Right cardiac atrium (tissue), 5 donors: ENCODE results near the gene KLHL17. TPM values are rescaled to one million over a fixed set of nuclear protein-coding genes. Genes with fewer than 3 reads are reported as not detected.

ENCODE experiments used
- ATAC-seq, 2 donors: fragments of 200-7000 bp; cut with Tn5 transposase; one replicate each; pipeline versions ENCODE4 v1.8.0 to v1.9.1; 2020; ENCODE audit warnings: moderate library complexity in 2 of 2, mild to moderate bottlenecking in 1 of 2
- DNase-seq, 3 donors: peaks; one replicate each; pipeline ENCODE4 v3.0.0-alpha.2; 2020
- H3K27ac ChIP-seq: one replicate; pipeline ENCODE4 v1.5.1; 2013; ENCODE audit warnings: mild to moderate bottlenecking, low read length, control low read depth, moderate library complexity
- H3K27me3 ChIP-seq: one replicate; pipeline ENCODE4 v1.6.1; 2013; ENCODE audit not compliant: control insufficient read depth, insufficient read depth
- H3K4me1 ChIP-seq: one replicate; pipeline ENCODE4 v1.6.1; 2013; ENCODE audit warnings: low read length; ENCODE audit not compliant: control insufficient read depth, insufficient read depth
- H3K4me3 ChIP-seq: one replicate; pipeline ENCODE4 v1.5.1; 2013; ENCODE audit warnings: low read length, control low read depth
- H3K9me3 ChIP-seq: one replicate; pipeline ENCODE4 v1.6.1; 2013; ENCODE audit warnings: low read length; ENCODE audit not compliant: control insufficient read depth
- WGBS: extraction: QIAGEN DNeasy Blood & Tissue Kit; methylation state at CpG from one replicate; pipeline ENCODE4 v1.1.7; 2013; 5-methylcytosine and 5-hydroxymethylcytosine counted together
- intact Hi-C, 4 donors: fragments of 100-400 bp; cut with DNase I; formaldehyde crosslinking; loops; one replicate each; pipeline versions ENCODE4 v1.11.0 to v1.14.0; 2022 to 2023
- polyA plus RNA-seq: library from polyadenylated mRNA; stranded (reverse); fragments of 200-250 nt; gene quantifications from one replicate; pipeline ENCODE4 v1.2.3, GENCODE V29; 2013
- total RNA-seq, 4 donors: library from RNA; stranded (reverse); fragmentation: NEBNext Ultra II Directional; extraction: Animal tissue kit (Norgen Biotek cat#: 25700); gene quantifications; one replicate each; pipeline ENCODE4 v1.2.1, GENCODE V29; 2021
- donor health status: healthy with polysubstance abuse.
- donor health status: DM: no; HTN: yes; CAD: no.
- donor health status: DM: no; HTN: no; CAD: no.
- donor health status: DM: no; HTN: yes; CAD: no; lungs with severe emphysema.
- donor health status: DM: yes; HTN: yes; CAD: no.

The KLHL17 gene
- total and polyA plus RNA-seq, 5 donors: 5.0 to 9.7 (median 5.4) TPM

DNA sequence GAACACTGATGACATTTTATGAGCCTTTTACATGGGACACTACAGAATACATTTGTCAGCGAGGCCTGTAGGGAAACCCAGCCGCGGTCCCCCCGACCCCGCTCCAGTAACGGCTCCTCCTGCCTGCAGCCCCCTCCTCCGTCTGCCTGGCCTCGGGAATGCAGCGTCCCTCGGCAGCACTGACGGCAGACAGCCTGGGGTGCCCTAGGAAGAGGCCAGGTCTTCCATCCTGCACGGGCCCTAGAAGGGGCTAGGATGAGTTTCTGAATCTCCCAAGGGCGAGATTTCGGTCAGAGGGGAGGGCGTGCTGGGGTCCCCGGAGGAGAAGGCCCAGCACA is 28.2 kb upstream of the KLHL17 start:
- 78% methylated on average over 16 of the region's 16 CpGs for WGBS
- no peak for DNase-seq
- Histone ChIP-seq H3K27me3 (no peaks in the 10 kb centered on the region), H3K4me1 (no peaks in the 10 kb centered on the region), H3K9me3 (no peaks in the 10 kb centered on the region), H3K4me3 (no peak overlapping the region), H3K27ac (no peak overlapping the region)
- intact Hi-C loops: no loop called here
- ATAC-seq: no peak

DNA sequence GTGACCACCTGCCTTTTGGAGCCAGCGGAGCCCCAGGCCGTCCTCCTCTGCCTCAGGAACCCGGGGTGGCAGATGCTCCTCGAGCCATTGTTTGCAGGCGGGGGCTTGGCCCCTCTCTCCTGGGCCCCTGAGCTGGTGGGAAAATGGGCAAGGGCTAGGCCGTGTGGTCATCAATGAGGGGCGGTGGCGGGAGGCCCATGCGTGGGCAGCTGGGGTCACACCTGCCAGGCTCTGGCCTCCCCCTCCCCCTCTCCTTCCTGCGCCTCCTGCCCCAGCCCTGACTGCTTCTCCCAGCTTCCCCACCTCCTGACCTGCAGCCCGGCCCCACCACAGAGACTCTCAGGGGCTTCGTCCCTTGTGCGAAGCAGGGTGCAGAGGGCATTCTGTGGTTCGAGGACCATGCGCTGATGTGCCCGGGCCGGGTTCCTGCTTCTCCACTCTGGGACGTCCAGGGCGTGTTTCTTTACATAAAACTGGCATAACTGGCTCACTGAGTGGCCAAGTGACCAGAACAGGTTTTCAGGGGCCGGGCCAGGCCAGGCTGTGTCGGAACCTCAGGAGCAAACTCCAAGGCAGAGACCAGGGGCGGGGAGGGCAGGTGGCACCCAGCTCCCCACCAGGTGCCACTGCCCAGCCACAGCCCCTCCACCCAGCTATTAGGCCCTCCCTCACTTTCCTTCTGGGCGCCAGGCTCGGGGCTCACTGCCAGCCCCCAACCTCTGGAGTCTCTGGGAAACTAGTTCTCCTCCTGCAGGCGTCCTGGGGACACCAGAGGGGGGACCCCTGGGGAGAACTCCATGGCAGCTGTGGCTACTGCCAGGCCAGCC is 27.4 kb upstream of the KLHL17 start:
- DNase-seq (no peak), ATAC-seq (no peak)
- H3K4me1 ChIP-seq: no peaks in the 10 kb centered on the region
- no peaks in the 10 kb centered on the region for H3K9me3 ChIP-seq
- H3K4me3 ChIP-seq: no peak overlapping the region
- no peak overlapping the region for H3K27ac ChIP-seq
- H3K27me3 ChIP-seq: no peaks in the 10 kb centered on the region
- intact Hi-C loops: no loop called here
- WGBS: 79% methylated on average over 25 of the region's 25 CpGs

DNA sequence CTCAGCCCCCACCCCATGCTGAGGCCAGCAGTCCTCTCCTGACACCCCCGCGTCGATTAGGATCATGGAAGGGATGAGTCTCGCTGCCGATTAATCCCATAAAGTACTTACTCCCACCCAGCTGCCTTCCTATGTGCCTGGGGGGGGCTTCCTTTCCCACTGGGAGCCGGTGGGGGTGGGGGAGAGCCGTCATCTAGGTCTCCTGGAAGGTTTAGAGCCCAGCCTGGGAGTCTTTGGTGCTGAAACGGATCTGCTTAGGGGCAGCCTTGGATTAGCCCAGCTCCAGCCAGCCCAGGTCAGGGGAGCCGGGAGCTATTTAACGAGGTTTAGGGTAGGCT is 26.8 kb upstream of the KLHL17 start:
- ATAC-seq (no peak), DNase-seq (no peak)
- intact Hi-C loops: no loop called here
- H3K4me1 ChIP-seq: no peaks in the 10 kb centered on the region
- H3K9me3 ChIP-seq: no peaks in the 10 kb centered on the region
- H3K27ac ChIP-seq: no peak overlapping the region
- WGBS: 35% methylated on average over 10 of the region's 10 CpGs
- no peak overlapping the region for H3K4me3 ChIP-seq
- H3K27me3 ChIP-seq: no peaks in the 10 kb centered on the region

DNA sequence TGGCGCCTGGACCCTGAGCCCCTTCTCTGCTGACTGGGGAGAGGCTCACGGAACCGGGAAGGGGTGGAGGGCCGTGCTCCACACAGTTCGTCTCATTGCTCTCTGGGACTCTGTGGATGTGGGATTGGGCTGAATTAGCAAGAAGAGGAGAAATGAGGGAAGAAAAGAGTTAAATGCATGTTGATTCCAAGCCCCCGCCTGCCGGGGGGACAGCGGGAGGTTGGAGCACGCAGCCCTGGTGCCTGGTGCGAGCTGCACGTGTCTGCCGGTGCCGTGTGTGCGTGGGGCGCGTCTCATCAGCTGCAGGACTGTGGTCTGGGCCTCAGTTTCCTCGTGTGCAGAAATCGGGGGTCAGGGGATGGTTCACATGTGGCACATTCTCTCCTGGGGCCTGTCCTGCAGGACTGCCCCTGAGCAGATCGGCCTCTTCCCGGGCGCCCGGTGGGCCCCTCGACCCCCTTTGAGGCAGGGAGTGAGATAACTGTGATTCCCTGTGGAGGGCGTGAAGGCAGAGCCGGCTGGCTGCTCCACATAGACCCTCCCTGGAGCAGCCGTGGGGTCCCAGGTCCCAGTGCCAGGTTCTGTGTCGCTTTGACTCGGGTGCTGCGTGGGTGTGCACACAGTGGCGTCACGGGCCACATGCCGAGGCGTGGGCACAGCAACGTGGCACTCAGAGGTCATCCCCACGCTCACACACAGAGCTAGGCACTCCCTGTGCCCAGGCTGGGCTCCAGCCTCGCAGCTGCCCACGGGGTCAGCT is 25.2 kb upstream of the KLHL17 start:
- Histone ChIP-seq H3K9me3 (no peaks in the 10 kb centered on the region), H3K4me1 (no peaks in the 10 kb centered on the region), H3K27ac (no peak overlapping the region), H3K4me3 (no peak overlapping the region), H3K27me3 (no peaks in the 10 kb centered on the region)
- WGBS: 16% methylated on average over 37 of the region's 37 CpGs
- ATAC-seq: no peak
- intact Hi-C loops: no loop called here
- DNase-seq: peak in 1 of 3 donors; percentile 69

GRCh38 chr1:935751-936231 is 24.6 kb upstream of the KLHL17 start:
- Histone ChIP-seq H3K4me3 (no peak overlapping the region), H3K27ac (no peak overlapping the region), H3K27me3 (no peaks in the 10 kb centered on the region), H3K4me1 (no peaks in the 10 kb centered on the region), H3K9me3 (no peaks in the 10 kb centered on the region)
- no peak for ATAC-seq
- 19% methylated on average over 30 of the region's 30 CpGs for WGBS
- intact Hi-C loops: no loop called here
- peak; percentile 65 to 87 (median 84) for DNase-seq

DNA sequence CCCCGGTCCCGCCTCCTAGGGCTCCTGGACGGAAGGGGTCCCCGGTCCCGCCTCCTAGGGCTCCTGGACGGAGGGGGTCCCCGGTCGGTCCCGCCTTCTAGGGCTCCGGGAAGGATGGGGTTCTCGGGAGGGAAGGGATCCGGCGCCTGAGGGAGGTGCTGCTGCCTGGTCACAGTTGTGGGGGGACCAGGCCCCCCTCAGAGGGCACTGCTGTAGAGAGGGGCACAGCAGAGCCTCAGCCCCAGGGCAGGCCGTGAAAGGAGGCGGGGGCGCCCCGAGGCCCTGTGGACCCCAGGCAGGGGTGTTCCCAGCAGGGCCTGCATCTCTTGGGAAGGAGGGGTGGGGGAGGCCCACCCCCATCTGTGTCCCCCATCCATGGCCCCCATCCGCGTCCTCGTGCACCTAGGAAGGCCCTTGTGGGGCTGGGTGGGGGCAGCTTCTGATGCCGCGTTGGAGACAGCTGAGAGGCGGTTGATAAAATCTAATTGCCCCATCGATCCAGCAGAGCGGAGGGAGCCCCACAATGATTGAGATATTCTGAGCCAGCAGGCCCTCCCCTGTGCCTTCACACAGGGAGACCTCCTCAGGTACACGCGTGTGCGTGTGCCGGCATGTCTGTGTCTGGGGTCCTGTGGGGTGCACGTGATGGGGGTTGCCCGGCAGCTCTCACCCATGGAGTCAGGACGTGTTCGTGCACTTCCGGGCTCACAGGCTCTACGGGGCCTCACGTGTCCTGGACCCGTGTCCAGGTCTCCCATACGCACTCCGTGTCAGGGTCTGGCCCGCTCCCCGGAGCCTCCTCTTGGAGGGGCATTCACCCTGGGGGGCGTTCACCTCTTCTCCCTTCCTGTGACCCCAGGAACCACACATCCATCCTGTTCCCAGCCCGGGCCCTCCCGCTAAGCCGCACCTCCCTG is 23.8 kb upstream of the KLHL17 start:
- Histone ChIP-seq H3K27me3 (no peaks in the 10 kb centered on the region), H3K4me3 (no peak overlapping the region), H3K9me3 (no peaks in the 10 kb centered on the region), H3K27ac (no peak overlapping the region), H3K4me1 (no peaks in the 10 kb centered on the region)
- 80% methylated on average over 45 of the region's 45 CpGs for WGBS
- ATAC-seq (no peak), DNase-seq (peak in 1 of 3 donors; percentile 61)
- intact Hi-C loops: no loop called here

DNA sequence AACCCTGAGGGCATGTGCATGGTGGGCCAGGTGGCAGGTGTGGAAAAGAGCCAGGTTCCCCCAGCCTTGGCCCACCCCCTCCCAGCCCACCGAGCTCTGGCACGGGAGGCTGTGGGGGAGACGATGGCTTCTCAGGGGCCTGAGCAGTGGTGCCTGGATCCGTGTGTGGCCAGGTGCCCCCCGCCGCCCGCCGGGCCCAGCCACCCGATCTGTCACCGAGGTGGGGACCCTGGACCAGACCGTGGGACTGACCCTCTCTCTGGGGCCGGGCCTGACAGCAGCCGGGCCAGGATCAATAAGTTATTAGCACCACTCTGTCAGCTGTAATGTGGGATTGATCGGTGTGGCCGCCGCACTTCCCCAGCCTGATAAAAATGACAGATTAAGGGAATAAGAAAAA is 22.9 kb upstream of the KLHL17 start:
- WGBS: 87% methylated on average over 16 of the region's 16 CpGs
- H3K4me3 ChIP-seq: no peak overlapping the region
- H3K4me1 ChIP-seq: no peaks in the 10 kb centered on the region
- ATAC-seq (no peak), DNase-seq (no peak)
- H3K27me3 ChIP-seq: no peaks in the 10 kb centered on the region
- H3K9me3 ChIP-seq: no peaks in the 10 kb centered on the region
- intact Hi-C loops: no loop called here
- H3K27ac ChIP-seq: no peak overlapping the region

DNA sequence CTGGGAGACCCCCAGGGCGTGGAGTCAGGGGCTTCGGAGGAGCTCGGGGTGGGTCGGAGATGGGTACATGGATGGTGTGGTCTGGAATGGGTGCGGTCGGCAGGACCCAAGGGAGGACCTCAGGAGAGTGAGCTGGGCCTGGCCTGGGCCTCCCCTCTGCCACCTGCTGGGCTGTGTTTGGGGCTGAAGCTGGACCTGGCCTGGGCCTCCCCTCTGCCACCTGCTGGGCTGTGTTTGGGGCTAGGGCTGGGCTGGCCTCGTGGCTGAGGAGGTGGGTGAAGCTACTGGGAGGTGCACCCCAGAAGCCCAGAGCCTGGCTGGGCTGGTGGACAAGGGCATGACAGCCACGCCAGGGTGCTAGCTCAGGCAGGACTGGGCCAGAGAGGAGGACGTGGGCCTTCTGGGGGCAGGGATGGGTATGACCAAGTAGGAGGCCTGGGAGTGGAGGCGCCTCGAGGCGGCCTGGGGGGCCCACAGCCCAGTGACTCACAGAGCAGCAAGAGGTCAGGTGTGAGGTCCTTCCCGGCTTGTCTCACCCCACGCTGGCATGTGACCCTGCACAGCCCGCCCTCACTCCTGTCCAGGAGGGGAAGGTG is 22.2 kb upstream of the KLHL17 start:
- H3K4me1 ChIP-seq: no peaks in the 10 kb centered on the region
- intact Hi-C loops: no loop called here
- WGBS: 76% methylated on average over 15 of the region's 15 CpGs

GRCh38 chr1:938711-939489 is 21.5 kb upstream of the KLHL17 start:
- ATAC-seq (no peak), DNase-seq (peak in 1 of 3 donors; percentile 72)
- Histone ChIP-seq H3K27me3 (no peaks in the 10 kb centered on the region), H3K27ac (no peak overlapping the region), H3K4me1 (no peaks in the 10 kb centered on the region), H3K4me3 (no peak overlapping the region), H3K9me3 (no peaks in the 10 kb centered on the region)
- intact Hi-C loops: no loop called here
- 79% methylated on average over 30 of the region's 30 CpGs for WGBS

More for the DNA sequence above, 22.2 kb upstream of the KLHL17 start:
- DNase-seq: peak in 1 of 3 donors; percentile 75
- H3K9me3 ChIP-seq: no peaks in the 10 kb centered on the region
- H3K27me3 ChIP-seq: no peaks in the 10 kb centered on the region
- H3K4me3 ChIP-seq: no peak overlapping the region
- peak in 1 of 2 donors; percentile 4 for ATAC-seq
- no peak overlapping the region for H3K27ac ChIP-seq

DNA sequence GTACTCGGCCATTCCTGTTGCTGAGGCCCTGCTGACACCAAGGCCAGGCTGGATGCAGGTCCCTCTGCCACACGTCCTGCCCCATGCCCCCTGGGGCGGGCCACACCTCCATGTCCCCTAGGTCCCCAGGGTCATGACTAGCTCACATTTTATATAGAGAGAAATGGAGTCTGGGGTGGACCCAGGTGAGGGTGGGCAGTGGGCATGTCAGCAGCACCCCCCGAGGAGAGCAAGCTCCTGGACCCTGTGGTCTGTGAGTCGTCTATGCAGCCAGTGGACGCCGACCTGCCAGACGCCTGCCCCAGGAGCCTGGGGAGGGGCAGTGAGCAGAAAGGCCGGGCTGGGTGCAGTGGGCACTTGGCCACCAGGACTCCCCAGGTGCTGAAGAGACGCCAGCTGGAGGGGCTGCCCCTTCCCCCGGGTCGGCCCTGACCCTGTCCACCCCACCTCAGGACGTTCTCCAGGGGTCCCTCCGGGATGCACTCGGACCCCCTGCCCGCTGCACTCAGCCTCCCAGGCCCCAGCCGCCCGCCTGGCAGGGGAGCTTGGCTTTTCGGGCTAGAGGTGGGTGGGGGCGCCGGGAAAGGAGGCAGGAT is 20.8 kb upstream of the KLHL17 start:
- ATAC-seq (no peak), DNase-seq (peak in 1 of 3 donors; percentile 71)
- H3K4me3 ChIP-seq: peak overlapping the region; percentile 43
- H3K4me1 ChIP-seq: no peaks in the 10 kb centered on the region
- no peak overlapping the region for H3K27ac ChIP-seq
- no peaks in the 10 kb centered on the region for H3K27me3 ChIP-seq
- H3K9me3 ChIP-seq: no peaks in the 10 kb centered on the region
- intact Hi-C loops: no loop called here
- WGBS: 20% methylated on average over 21 of the region's 21 CpGs
